Panc1 (cell line): ENCODE measurements around the gene ZNF695. TPM values are rescaled to one million over a fixed set of nuclear protein-coding genes. Genes with fewer than 3 reads are reported as not detected.

ENCODE experiments used
- ATAC-seq: fragments of 200-7000 bp; cut with Tn5 transposase; 2 replicates; pipeline ENCODE4 v1.9.1; 2020; ENCODE audit warnings: mild to moderate bottlenecking, moderate library complexity
- BruUV-seq: library from RNA; stranded (reverse); fragments of 400-500 nt; replicated peaks from 2 replicates; lab custom pipeline; 2021; lab: Mats Ljungman, UMichigan
- CTCF ChIA-PET: fragments of 300-600 bp; sonication (Branson Sonifier 250); formaldehyde crosslinking; loops from one replicate; lab custom pipeline; 2022; ENCODE audit warnings: antibody characterized with exemption; lab: Charles Lee
- POLR2A ChIA-PET: fragments of 300-600 bp; sonication (Branson Sonifier 250); formaldehyde crosslinking; loops from one replicate; lab custom pipeline; 2022; ENCODE audit warnings: antibody characterized with exemption; lab: Charles Lee
- DNase-seq: peaks from one replicate; pipeline ENCODE4 v3.0.0-alpha.2; 2010; ENCODE audit warnings: low read depth, low spot score
- H3K27ac ChIP-seq: 2 replicates; pipeline ENCODE4 v1.5.1; 2011; ENCODE audit warnings: mild to moderate bottlenecking, low read length, inconsistent platforms
- H3K27me3 ChIP-seq: fragments of 200-500 bp; sonication (Bioruptor generic); 2 replicates; pipeline ENCODE4 v1.6.0; 2014; ENCODE audit warnings: low read length, inconsistent platforms; ENCODE audit not compliant: control insufficient read depth, insufficient read depth
- H3K36me3 ChIP-seq: fragments of 200-500 bp; sonication (Bioruptor generic); 2 replicates; pipeline ENCODE4 v1.5.1; 2014; ENCODE audit warnings: inconsistent platforms, mild to moderate bottlenecking, low read length, moderate library complexity; ENCODE audit not compliant: control insufficient read depth, insufficient read depth
- H3K4me1 ChIP-seq: 2 replicates; pipeline ENCODE4 v1.5.1; 2011; ENCODE audit warnings: inconsistent platforms, mild to moderate bottlenecking, low read length, moderate library complexity; ENCODE audit not compliant: control insufficient read depth, insufficient read depth
- H3K4me3 ChIP-seq, 2 experiments: 2 replicates each; pipeline ENCODE4 v1.5.1; 2011 to 2012; ENCODE audit warnings: low read depth in 2 of 2, low read length in 2 of 2, mild to moderate bottlenecking in 2 of 2, inconsistent platforms in 1 of 2, moderate library complexity in 1 of 2
- H3K9me3 ChIP-seq: fragments of 200-500 bp; sonication (Bioruptor generic); 2 replicates; pipeline ENCODE4 v1.5.1; 2014; ENCODE audit warnings: low read depth, mild to moderate bottlenecking, inconsistent platforms, low read length, moderate library complexity; ENCODE audit not compliant: control insufficient read depth, insufficient read depth
- POLR2AphosphoS5 ChIP-seq: IDR thresholded peaks from 2 replicates; pipeline ENCODE4 v1.6.1; 2012; ENCODE audit warnings: mild to moderate bottlenecking, low read depth, low read length, moderate library complexity
- REST ChIP-seq, 2 experiments: IDR thresholded peaks; 2 replicates each; pipeline ENCODE4 v1.6.1; 2011 to 2012; ENCODE audit warnings: low read depth in 2 of 2, control low read depth in 1 of 2, low read length in 1 of 2, mild to moderate bottlenecking in 1 of 2, moderate library complexity in 1 of 2; ENCODE audit not compliant: insufficient read depth in 1 of 2
- SIN3A ChIP-seq: IDR thresholded peaks from 2 replicates; pipeline ENCODE4 v1.6.1; 2012; ENCODE audit warnings: low read depth, mild to moderate bottlenecking, low read length, moderate library complexity, borderline replicate concordance; ENCODE audit not compliant: insufficient read depth
- TCF7L2 ChIP-seq: IDR thresholded peaks from 2 replicates; pipeline ENCODE4 v1.6.1; 2011; ENCODE audit warnings: mild to moderate bottlenecking, low read depth, low read length, inconsistent platforms
- in situ Hi-C: cut with HindIII; loops from 2 replicates; pipeline ENCODE4 v1.10.0; 2016; ENCODE audit warnings: low sequenced_read_pairs, low pct_unique_long_range_greater_than_20kb
- intact Hi-C: fragments of 100-400 bp; cut with micrococcal nuclease; formaldehyde crosslinking; loops from one replicate; pipeline ENCODE4 v1.10.0; 2022; ENCODE audit not compliant: unreplicated experiment
- total RNA-seq: library from RNA; stranded (reverse); gene quantifications from one replicate; pipeline ENCODE4 v1.2.1, GENCODE V29; 2021; ENCODE audit not compliant: unreplicated experiment
- TF ChIP-seq, protein P1 (sequence below): fragments of 450-650 bp; IDR thresholded peaks from 2 replicates; pipeline ENCODE4 v1.5.1; 2017; ENCODE audit warnings: mild to moderate bottlenecking

ZNF695 gene
- total RNA-seq, 1 experiment from 2014 or later, result 14.7 TPM

DNA sequence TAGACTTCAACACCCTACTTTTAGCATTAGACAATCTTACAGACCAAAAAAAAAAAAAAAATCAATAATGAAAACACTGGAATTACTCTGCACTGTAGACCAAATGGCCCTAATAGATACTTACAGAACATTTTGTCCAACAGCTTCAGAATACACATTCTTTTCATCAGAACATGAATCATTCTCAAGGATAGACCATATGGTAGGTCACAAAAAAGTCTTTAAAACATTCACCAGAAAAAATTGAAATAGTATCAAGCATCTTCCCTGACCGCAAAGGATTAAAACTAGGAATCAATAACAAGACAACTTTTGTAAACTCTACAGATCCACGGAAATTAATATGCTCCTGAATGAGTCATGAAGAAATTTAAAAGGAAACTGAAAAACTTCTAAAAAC is 48.2 kb upstream of the ZNF695 start:
- in situ Hi-C loops, result no loop called here

GRCh38 chr1:247054992-247055415 is 47.1 kb upstream of the ZNF695 start:
- in situ Hi-C loops, result no loop called here
- ChIA-PET CTCF (no interaction called here), POLR2A (no interaction called here)
- no peaks in the 10 kb centered on the region for H3K27me3 ChIP-seq
- intact Hi-C loops, result loop anchor here (10.0 kb wide), 1 partner anchor 60 kb away; no protein-coding TSS in a partner anchor
- H3K4me3 ChIP-seq, result no peak overlapping the region
- H3K27ac ChIP-seq, result no peak overlapping the region
- TF ChIP-seq SIN3A (no peak), REST (IDR thresholded peaks at IDR 0.05; ENCODE audit: insufficient read depth in 1 of 2, low read depth in 2 of 2, low read length in 1 of 2) (no peak), TCF7L2 (no peak), POLR2AphosphoS5 (no peak)
- TF ChIP-seq, protein P1, sequence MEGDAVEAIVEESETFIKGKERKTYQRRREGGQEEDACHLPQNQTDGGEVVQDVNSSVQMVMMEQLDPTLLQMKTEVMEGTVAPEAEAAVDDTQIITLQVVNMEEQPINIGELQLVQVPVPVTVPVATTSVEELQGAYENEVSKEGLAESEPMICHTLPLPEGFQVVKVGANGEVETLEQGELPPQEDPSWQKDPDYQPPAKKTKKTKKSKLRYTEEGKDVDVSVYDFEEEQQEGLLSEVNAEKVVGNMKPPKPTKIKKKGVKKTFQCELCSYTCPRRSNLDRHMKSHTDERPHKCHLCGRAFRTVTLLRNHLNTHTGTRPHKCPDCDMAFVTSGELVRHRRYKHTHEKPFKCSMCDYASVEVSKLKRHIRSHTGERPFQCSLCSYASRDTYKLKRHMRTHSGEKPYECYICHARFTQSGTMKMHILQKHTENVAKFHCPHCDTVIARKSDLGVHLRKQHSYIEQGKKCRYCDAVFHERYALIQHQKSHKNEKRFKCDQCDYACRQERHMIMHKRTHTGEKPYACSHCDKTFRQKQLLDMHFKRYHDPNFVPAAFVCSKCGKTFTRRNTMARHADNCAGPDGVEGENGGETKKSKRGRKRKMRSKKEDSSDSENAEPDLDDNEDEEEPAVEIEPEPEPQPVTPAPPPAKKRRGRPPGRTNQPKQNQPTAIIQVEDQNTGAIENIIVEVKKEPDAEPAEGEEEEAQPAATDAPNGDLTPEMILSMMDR, result no peak
- no peaks in the 10 kb centered on the region for H3K4me1 ChIP-seq
- H3K9me3 ChIP-seq, result peaks cover 64% of the 10 kb centered on the region
- BruUV-seq, result TSS peak; percentile 17
- DNase-seq, result no peak
- no peak for ATAC-seq
- no peaks in the 10 kb centered on the region for H3K36me3 ChIP-seq

More for the DNA sequence above, 48.2 kb upstream of the ZNF695 start:
- CTCF ChIA-PET, result no interaction called here
- Histone ChIP-seq H3K27ac (no peak overlapping the region), H3K4me1 (no peaks in the 10 kb centered on the region), H3K4me3 (no peak overlapping the region), H3K36me3 (no peaks in the 10 kb centered on the region), H3K27me3 (no peaks in the 10 kb centered on the region), H3K9me3 (peaks cover 72% of the 10 kb centered on the region)
- TF ChIP-seq, protein P1, result no peak
- TF ChIP-seq REST (IDR thresholded peaks at IDR 0.05; ENCODE audit: insufficient read depth in 1 of 2, low read depth in 2 of 2, low read length in 1 of 2) (no peak), TCF7L2 (no peak)
- POLR2A ChIA-PET, result no interaction called here
- DNase-seq, result no peak
- intact Hi-C loops, result loop anchor here (10.0 kb wide), 1 partner anchor 61 kb away; no protein-coding TSS in a partner anchor
- no peak for ATAC-seq
- no TSS peak for BruUV-seq
